Esophagus (tissue), 2 donors: Measurements from ENCODE around the gene DNAJC13. TPM values are rescaled to one million over a fixed set of nuclear protein-coding genes. Genes with fewer than 3 reads are reported as not detected.
"Not testable (repeated sequence)": the region's sequence is repeated elsewhere in the genome, so short reads cannot be mapped to it uniquely, and the experiment has no call there.

Source experiments
- H3K27ac ChIP-seq, 2 donors: one replicate each; pipeline ENCODE4 v1.5.1; 2013; ENCODE audit warnings: low read depth in 2 of 2, mild to moderate bottlenecking in 2 of 2, inconsistent platforms in 1 of 2, low read length in 1 of 2, moderate library complexity in 1 of 2
- H3K27me3 ChIP-seq, 2 donors: one replicate each; pipeline ENCODE4 v1.6.1; 2013; ENCODE audit warnings: low read length in 2 of 2, control low read depth in 1 of 2, mild to moderate bottlenecking in 1 of 2; ENCODE audit not compliant: insufficient read depth in 2 of 2, control insufficient read depth in 1 of 2
- H3K36me3 ChIP-seq, 2 donors: one replicate each; pipeline ENCODE4 v1.6.1; 2013; ENCODE audit warnings: low read length in 1 of 2; ENCODE audit not compliant: control insufficient read depth in 2 of 2, insufficient read depth in 2 of 2
- H3K4me1 ChIP-seq, 2 donors: one replicate each; pipeline ENCODE4 v1.6.1; 2013; ENCODE audit warnings: low read length in 1 of 2; ENCODE audit not compliant: control insufficient read depth in 2 of 2, insufficient read depth in 2 of 2
- H3K4me3 ChIP-seq, 2 donors: one replicate each; pipeline ENCODE4 v1.5.1; 2013; ENCODE audit warnings: low read length in 2 of 2, mild to moderate bottlenecking in 2 of 2, low read depth in 1 of 2, moderate library complexity in 1 of 2
- H3K9me3 ChIP-seq, 2 donors: one replicate each; pipeline ENCODE4 v1.6.1; 2013; ENCODE audit warnings: mild to moderate bottlenecking in 2 of 2, low read depth in 1 of 2, low read length in 1 of 2, moderate library complexity in 1 of 2; ENCODE audit not compliant: control insufficient read depth in 2 of 2, insufficient read depth in 1 of 2
- WGBS, 2 donors: extraction: QIAGEN DNeasy Blood & Tissue Kit; methylation state at CpG; one replicate each; pipeline ENCODE4 v1.1.7; 2013; 5-methylcytosine and 5-hydroxymethylcytosine counted together
- polyA plus RNA-seq, 2 donors: library from polyadenylated mRNA; stranded (reverse); fragments of 200-250 nt; gene quantifications; one replicate each; pipeline ENCODE4 v1.2.3, GENCODE V29; 2013
- donor health status: healthy with polysubstance abuse.
- donor health status: Bipolar disorder and iron deficiency.

Gene DNAJC13, protein sequence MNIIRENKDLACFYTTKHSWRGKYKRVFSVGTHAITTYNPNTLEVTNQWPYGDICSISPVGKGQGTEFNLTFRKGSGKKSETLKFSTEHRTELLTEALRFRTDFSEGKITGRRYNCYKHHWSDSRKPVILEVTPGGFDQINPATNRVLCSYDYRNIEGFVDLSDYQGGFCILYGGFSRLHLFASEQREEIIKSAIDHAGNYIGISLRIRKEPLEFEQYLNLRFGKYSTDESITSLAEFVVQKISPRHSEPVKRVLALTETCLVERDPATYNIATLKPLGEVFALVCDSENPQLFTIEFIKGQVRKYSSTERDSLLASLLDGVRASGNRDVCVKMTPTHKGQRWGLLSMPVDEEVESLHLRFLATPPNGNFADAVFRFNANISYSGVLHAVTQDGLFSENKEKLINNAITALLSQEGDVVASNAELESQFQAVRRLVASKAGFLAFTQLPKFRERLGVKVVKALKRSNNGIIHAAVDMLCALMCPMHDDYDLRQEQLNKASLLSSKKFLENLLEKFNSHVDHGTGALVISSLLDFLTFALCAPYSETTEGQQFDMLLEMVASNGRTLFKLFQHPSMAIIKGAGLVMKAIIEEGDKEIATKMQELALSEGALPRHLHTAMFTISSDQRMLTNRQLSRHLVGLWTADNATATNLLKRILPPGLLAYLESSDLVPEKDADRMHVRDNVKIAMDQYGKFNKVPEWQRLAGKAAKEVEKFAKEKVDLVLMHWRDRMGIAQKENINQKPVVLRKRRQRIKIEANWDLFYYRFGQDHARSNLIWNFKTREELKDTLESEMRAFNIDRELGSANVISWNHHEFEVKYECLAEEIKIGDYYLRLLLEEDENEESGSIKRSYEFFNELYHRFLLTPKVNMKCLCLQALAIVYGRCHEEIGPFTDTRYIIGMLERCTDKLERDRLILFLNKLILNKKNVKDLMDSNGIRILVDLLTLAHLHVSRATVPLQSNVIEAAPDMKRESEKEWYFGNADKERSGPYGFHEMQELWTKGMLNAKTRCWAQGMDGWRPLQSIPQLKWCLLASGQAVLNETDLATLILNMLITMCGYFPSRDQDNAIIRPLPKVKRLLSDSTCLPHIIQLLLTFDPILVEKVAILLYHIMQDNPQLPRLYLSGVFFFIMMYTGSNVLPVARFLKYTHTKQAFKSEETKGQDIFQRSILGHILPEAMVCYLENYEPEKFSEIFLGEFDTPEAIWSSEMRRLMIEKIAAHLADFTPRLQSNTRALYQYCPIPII (N-terminal part only)
- polyA plus RNA-seq = 1 to 10 TPM; 5.9 to 7.4 TPM

DNA sequence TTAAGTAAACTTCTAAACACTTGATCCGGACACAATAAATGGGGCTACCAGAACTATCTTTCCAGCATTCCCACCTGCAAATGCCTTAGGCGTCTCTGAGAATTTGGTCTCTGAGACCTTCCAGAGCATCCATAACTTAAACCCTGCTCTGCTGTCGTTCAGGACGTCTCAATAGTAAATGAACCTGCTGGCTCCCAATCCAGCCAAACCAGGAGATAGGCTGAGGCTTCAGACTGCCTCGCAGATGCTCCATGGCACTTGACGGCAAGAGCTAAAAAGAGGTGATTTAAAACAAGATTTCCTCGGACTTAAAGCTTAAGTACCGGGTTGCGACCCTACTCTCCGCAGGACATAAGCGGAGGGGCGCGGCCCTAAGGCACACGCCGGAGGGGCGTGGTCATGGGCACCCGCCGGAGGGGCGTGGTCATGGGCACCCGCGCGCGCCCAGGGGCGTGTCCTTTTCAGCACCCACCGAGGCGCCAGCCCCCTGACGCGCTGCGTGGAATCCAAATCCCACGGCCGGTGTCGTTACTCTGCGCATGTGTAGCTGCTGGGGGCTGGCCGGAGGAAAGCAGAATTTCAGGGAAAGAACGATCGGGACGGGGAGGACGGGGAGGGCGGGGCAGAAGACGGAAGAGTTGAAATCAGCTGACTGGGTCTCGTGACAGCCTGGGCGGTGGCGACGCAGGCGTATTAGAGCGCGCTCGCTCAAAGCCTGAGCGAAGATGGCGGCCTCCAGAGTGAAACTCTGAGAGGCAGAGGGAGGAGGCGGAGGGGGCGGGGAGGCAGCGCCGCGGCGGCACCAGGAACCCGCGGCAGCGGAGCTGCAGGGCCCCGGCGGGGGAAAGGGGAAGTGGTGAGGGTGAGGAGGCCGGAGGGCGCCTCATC, at the start of gene DNAJC13:
TSS of gene DNAJC13 (plus strand) at position 696 of the 888 bp plus-strand sequence. CDS start 17,049 bp downstream, outside the sequence.
- Histone ChIP-seq H3K36me3 (no peaks in the 10 kb centered on the region), H3K4me3 (peak within 1 kb of the TSS; percentile 87 to 99), H3K9me3 (no peaks in the 10 kb centered on the region), H3K27ac (peak within 1 kb of the TSS; percentile 93 to 97), H3K27me3 (no peaks in the 10 kb centered on the region), H3K4me1 (no peaks in the 10 kb centered on the region)
- WGBS, 2 donors = 1% methylated on average over 57 to 63 of the region's 63 CpGs

DNA sequence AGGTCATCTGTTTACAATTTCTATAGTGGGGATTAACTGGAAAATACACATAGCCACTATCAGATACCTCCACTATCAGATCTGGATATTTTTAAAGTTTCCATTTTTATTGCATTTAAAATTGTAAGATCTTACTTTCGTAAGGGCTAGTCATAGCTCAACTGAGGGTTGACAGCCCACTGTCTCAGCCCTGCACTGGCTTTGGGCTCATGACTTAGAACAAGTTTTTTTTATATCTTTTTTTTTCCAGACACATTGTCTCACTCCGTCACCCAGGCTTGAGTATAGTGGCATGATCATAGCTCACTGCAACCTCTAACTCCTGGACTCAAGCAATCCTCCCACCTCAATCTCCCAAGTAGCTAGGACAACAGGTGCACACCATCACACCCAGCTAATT, 48.8 kb upstream of the DNAJC13 start:
- 84 to 95% methylated on average over 2 of the region's 2 CpGs for WGBS, 2 donors
- no peaks in the 10 kb centered on the region for H3K9me3 ChIP-seq
- peaks cover 0 to 8% of the 10 kb centered on the region in 2 donors for H3K36me3 ChIP-seq
- H3K27me3 ChIP-seq = no peaks in the 10 kb centered on the region
- H3K4me3 ChIP-seq = no peak overlapping the region
- no peaks in the 10 kb centered on the region for H3K4me1 ChIP-seq
- no peak overlapping the region for H3K27ac ChIP-seq

DNA sequence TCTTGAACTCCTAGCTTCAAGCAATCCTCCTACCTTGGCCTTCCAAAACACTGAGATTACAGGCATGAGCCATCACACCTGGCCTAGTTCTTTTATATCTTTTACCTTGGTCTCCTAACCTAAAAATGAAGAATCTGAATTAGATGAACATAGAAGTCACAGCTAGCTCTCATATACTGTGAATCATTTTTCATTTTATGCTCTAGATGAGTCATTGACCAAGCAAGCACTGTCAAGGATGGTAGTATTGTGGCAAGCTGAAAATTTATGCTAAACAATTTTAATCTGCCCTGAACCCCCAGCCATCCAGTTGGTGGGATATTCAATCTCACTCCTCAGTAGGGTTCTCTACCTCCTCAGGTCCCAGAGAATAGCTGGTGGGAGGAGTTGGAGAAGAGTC, 48.3 kb upstream of the DNAJC13 start:
- H3K4me3 ChIP-seq = no peak overlapping the region
- no peaks in the 10 kb centered on the region for H3K9me3 ChIP-seq
- H3K4me1 ChIP-seq = no peaks in the 10 kb centered on the region
- no peak overlapping the region for H3K27ac ChIP-seq
- no peaks in the 10 kb centered on the region for H3K27me3 ChIP-seq
- peaks cover 0 to 8% of the 10 kb centered on the region in 2 donors for H3K36me3 ChIP-seq

DNA sequence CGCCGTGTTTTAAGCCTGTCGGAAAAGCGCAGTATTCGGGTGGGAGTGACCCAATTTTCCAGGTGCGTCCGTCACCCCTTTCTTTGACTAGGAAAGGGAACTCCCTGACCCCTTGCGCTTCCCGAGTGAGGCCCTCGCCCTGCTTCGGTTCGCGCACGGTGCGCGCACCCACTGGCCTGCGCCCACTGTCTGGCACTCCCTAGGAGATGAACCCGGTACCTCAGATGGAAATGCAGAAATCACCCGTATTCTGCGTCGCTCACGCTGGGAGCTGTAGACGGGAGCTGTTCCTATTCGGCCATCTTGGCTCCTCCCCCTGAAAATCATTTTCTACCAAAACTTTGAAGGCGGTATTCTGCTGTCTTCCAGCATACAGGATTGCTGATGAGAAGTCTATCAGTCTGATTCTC, 40.4 kb upstream of the DNAJC13 start:
- not testable (repeated sequence) for H3K27ac ChIP-seq, H3K4me1 ChIP-seq, H3K36me3 ChIP-seq, H3K27me3 ChIP-seq, H3K9me3 ChIP-seq
- WGBS, 2 donors = 72 to 77% methylated on average over 25 of the region's 25 CpGs
- H3K4me3 ChIP-seq = peak overlapping the region in 1 of 2 donors; percentile 33

DNA sequence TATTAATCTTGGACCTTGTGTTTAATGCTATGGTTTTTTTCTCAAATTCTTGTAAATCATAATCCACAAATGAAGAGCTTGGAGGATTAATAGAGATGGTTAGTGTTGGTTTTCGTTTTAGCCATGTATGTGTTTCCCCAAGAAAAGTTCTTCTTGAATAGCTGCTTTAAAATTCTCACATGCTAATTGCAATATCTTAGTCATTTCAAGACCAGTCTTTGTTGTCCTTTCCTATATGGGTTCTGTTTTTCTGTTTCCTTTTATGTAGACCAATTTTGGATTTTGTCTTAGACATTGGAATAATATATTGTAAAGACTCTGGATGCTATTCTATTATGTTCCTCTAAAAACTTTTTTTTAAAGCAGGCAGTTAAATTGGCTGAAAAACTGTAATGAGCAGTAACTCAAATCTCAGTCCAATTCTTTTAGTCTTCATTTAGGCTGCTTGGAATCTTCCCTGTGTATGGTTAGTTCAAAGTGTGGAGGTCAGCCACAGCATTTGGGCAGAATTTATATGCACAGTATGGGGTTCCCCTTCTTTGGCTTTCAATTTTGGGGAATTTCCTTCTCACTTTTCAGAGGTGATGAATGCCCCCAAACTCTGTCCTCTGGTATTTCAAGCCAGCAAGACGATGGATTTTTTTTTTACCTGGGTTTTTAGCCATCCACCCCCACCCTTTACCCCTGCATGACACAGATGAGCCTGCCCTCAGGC, 39.1 kb upstream of the DNAJC13 start:
- no peak overlapping the region for H3K27ac ChIP-seq
- H3K27me3 ChIP-seq = no peaks in the 10 kb centered on the region
- H3K4me1 ChIP-seq = no peaks in the 10 kb centered on the region
- 74 to 82% methylated on average over 2 of the region's 2 CpGs for WGBS, 2 donors
- H3K36me3 ChIP-seq = no peaks in the 10 kb centered on the region
- no peaks in the 10 kb centered on the region for H3K9me3 ChIP-seq
- H3K4me3 ChIP-seq = no peak overlapping the region

DNA sequence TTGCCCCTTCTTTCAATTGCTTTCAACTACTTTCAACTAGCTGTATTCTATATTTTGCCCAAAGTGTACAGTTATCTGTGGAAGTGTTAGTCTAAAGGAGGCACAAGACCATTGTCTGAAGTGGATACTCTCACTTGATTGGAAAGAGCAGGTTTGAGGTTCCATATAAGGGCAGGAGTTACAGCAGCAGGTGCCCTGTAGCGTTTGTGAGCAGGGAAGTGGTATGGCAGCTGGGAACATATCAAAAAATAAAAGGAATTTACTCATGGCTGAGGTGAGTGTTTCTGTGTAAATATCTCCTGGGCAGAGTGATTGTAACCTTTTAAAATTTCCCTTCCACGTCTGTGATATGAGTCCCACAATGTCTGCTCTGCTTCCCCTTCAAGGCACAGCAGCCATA, 38.5 kb upstream of the DNAJC13 start:
- no peaks in the 10 kb centered on the region for H3K36me3 ChIP-seq
- 53 to 61% methylated on average over 2 of the region's 2 CpGs for WGBS, 2 donors
- no peak overlapping the region for H3K27ac ChIP-seq
- peaks cover 0 to 3% of the 10 kb centered on the region in 2 donors for H3K9me3 ChIP-seq
- no peaks in the 10 kb centered on the region for H3K27me3 ChIP-seq
- no peaks in the 10 kb centered on the region for H3K4me1 ChIP-seq
- no peak overlapping the region for H3K4me3 ChIP-seq

DNA sequence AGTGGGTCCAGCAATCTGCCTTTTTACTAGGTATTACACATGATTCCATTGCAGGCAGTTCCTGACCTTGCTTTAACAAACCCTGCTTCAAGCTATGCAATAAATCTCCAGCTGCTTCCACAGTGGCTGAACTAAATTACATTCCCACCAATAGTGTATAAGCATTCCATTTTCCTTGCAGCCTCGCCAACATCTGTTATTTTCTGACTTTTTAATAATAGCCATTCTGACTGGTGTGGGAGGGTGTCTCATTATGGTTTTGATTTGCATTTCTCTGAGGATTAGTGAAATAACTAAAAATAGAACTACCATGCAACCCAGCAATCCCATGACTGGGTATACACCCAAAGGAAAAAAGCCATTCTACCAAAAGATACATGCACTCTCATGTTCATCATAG, 36.4 kb upstream of the DNAJC13 start:
- H3K27ac ChIP-seq = no peak overlapping the region
- WGBS, 2 donors = 73 to 80% methylated on average over 1 of the region's 1 CpG

DNA sequence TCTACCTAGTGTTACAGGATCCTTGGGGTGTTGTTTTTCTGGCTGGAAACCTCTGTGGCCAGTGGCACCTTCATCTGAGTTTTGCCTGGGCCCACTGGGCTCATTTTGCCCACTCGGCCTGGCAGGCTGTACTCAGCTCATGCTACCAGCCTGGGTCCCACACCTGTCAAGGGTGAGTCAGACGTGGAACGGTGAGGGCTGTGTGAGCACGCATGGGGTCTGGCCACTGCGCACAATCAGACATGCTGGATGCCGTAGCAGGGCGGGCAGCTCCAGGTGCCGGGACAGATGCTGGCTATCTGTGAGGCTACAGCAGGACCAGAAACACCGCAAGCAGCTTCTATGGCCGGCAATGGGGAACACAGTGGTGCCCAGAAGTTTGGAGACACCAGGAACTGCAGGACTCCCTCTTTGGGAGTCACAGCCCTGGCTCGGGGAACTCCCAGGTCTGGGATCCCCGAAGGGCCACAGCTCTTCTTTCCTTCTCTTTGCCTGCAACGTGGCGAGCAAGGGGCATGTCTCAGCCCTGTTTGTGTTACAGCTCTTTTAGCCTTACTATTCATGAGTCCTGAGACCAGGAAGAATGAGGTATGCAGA, 35.9 kb upstream of the DNAJC13 start:
- 80 to 94% methylated on average over 14 of the region's 14 CpGs for WGBS, 2 donors
- no peaks in the 10 kb centered on the region for H3K36me3 ChIP-seq
- H3K4me3 ChIP-seq = no peak overlapping the region
- H3K27me3 ChIP-seq = no peaks in the 10 kb centered on the region
- H3K4me1 ChIP-seq = no peaks in the 10 kb centered on the region
- peaks cover 0 to 3% of the 10 kb centered on the region in 2 donors for H3K9me3 ChIP-seq
- no peak overlapping the region for H3K27ac ChIP-seq

More for the DNA sequence above, 36.4 kb upstream of the DNAJC13 start:
- H3K4me3 ChIP-seq = no peak overlapping the region
- H3K27me3 ChIP-seq = no peaks in the 10 kb centered on the region
- no peaks in the 10 kb centered on the region for H3K4me1 ChIP-seq
- no peaks in the 10 kb centered on the region for H3K36me3 ChIP-seq
- peaks cover 0 to 3% of the 10 kb centered on the region in 2 donors for H3K9me3 ChIP-seq
